Measurements from ENCODE around the gene SCGB2B2. TPM values are rescaled to one million over a fixed set of nuclear protein-coding genes. Genes with fewer than 3 reads are reported as not detected.
"Not testable (repeated sequence)": the region's sequence is repeated elsewhere in the genome, so short reads cannot be mapped to it uniquely, and the experiment has no call there.

The SCGB2B2 gene
- total RNA-seq, 3 donors from 2014 or later: 0.80 to 5.6 (median 0.98) TPM

DNA sequence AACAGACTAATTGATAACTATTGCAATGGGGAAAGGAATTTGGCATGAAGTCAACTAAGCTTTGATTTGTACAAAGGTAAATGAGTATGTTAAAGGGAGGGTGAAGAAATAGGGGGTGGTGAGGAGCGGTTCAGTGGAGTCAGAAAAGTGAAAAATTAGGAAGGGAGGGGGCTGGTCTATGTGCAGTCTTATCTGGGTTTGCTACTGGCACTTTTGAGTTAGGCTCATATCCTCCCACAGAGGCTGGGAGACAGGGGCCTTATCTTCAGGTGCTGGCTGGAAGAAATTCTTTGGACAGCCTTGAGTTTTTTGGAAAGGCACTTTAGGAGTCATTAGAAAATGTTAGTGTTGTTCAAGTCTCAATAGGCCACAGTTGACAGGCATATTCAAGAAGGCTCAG is 11.6 kb upstream of the SCGB2B2 start:
- TF ChIP-seq POLR2AphosphoS5 (IDR thresholded peaks at IDR 0.05) (no peak), POLR2A (IDR thresholded peaks at IDR 0.05) (no peak)
- TF ChIP-seq, protein P1, sequence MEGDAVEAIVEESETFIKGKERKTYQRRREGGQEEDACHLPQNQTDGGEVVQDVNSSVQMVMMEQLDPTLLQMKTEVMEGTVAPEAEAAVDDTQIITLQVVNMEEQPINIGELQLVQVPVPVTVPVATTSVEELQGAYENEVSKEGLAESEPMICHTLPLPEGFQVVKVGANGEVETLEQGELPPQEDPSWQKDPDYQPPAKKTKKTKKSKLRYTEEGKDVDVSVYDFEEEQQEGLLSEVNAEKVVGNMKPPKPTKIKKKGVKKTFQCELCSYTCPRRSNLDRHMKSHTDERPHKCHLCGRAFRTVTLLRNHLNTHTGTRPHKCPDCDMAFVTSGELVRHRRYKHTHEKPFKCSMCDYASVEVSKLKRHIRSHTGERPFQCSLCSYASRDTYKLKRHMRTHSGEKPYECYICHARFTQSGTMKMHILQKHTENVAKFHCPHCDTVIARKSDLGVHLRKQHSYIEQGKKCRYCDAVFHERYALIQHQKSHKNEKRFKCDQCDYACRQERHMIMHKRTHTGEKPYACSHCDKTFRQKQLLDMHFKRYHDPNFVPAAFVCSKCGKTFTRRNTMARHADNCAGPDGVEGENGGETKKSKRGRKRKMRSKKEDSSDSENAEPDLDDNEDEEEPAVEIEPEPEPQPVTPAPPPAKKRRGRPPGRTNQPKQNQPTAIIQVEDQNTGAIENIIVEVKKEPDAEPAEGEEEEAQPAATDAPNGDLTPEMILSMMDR (IDR thresholded peaks at IDR 0.05): no peak
- Histone ChIP-seq H3K36me3 (no peaks in the 10 kb centered on the region), H3K4me1 (no peaks in the 10 kb centered on the region), H3K9me3 (peaks cover 32 to 35% of the 10 kb centered on the region in 2 donors), H3K27me3 (no peaks in the 10 kb centered on the region), H3K27ac (no peak overlapping the region), H3K4me3 (no peak overlapping the region)
- intact Hi-C loops (cut with DNase I; ENCODE audit: low total_unique reads): no loop called here
- DNase-seq (ENCODE audit: low spot score in 2 of 2): no peak

GRCh38 chr19:34687348-34687747 is 10.4 kb upstream of the SCGB2B2 start:
- no peaks in the 10 kb centered on the region for H3K36me3 ChIP-seq
- peaks cover 32 to 48% of the 10 kb centered on the region in 2 donors for H3K9me3 ChIP-seq
- H3K4me1 ChIP-seq: no peaks in the 10 kb centered on the region
- no peak overlapping the region for H3K4me3 ChIP-seq
- H3K27ac ChIP-seq: no peak overlapping the region
- no peak for TF ChIP-seq POLR2A (IDR thresholded peaks at IDR 0.05)
- TF ChIP-seq POLR2AphosphoS5 (IDR thresholded peaks at IDR 0.05): no peak
- TF ChIP-seq, protein P1 (IDR thresholded peaks at IDR 0.05): no peak
- intact Hi-C loops (cut with DNase I; ENCODE audit: low total_unique reads): no loop called here
- no peak for DNase-seq (ENCODE audit: low spot score in 2 of 2)
- H3K27me3 ChIP-seq: no peaks in the 10 kb centered on the region

- Histone ChIP-seq H3K4me1 (no peaks in the 10 kb centered on the region), H3K27me3 (no peaks in the 10 kb centered on the region), H3K9me3 (peaks cover 38 to 57% of the 10 kb centered on the region in 2 donors), H3K27ac (no peak overlapping the region), H3K36me3 (peaks cover 2% of the 10 kb centered on the region), H3K4me3 (no peak overlapping the region)
- no peak for TF ChIP-seq POLR2AphosphoS5 (IDR thresholded peaks at IDR 0.05)
- TF ChIP-seq POLR2A (IDR thresholded peaks at IDR 0.05): no peak
- no peak for DNase-seq (ENCODE audit: low spot score in 2 of 2)
- intact Hi-C loops (cut with DNase I; ENCODE audit: low total_unique reads): no loop called here
Observed at GRCh38 chr19:34686455-34686854, 9.5 kb upstream of the SCGB2B2 start.

DNA sequence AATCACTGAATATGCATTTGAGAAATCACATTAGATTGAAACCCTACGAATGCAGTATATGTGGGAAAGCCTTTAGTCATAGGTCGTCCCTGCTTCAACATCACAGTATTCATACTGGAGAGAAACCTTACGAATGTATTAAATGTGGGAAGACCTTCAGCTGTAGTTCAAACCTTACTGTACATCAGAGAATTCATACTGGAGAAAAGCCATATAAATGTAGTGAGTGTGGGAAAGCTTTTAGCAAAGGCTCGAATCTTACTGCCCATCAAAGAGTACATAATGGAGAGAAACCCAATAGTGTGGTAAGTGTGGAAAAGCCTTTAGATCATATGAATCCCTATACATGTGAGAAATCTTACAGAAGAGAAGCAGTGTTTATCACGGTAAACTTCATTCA is 8.3 kb upstream of the SCGB2B2 start:
- DNase-seq (ENCODE audit: low spot score in 2 of 2); H3K4me1 ChIP-seq; H3K36me3 ChIP-seq; H3K27ac ChIP-seq; H3K4me3 ChIP-seq; intact Hi-C loops (cut with DNase I; ENCODE audit: low total_unique reads); H3K27me3 ChIP-seq: not testable (repeated sequence)
- H3K9me3 ChIP-seq: peaks cover 40 to 63% of the 10 kb centered on the region in 2 donors

DNA sequence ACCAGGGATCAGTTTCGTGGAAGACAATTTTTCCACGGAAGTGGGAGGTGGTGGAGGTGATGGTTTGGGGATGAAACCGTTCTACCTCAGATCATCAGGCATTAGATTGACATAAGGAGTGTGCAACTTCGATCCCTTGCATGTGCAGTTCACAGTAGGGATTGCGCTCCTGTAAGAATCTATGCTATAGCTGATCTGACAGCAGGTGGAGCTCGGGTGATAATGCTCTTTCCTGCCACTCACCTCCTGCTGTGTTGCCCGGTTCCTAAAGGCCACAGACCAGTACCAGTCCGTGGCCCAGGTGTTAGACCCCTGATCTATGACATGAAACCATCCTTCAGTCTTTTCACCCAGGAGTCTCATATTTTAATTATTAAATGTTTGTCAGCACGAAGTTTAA is 4.5 kb upstream of the SCGB2B2 start:
- Histone ChIP-seq H3K4me3 (peak overlapping the region in 1 of 3 donors; percentile 21), H3K27ac (no peak overlapping the region), H3K9me3 (peaks cover 41 to 65% of the 10 kb centered on the region in 2 donors), H3K36me3 (peaks cover 6% of the 10 kb centered on the region), H3K4me1 (peaks cover 0 to 7% of the 10 kb centered on the region in 2 donors), H3K27me3 (no peaks in the 10 kb centered on the region)
- no peak for DNase-seq (ENCODE audit: low spot score in 2 of 2)
- TF ChIP-seq POLR2A (IDR thresholded peaks at IDR 0.05): no peak
- TF ChIP-seq, protein P1 (IDR thresholded peaks at IDR 0.05): no peak
- TF ChIP-seq POLR2AphosphoS5 (IDR thresholded peaks at IDR 0.05): no peak
- intact Hi-C loops (cut with DNase I; ENCODE audit: low total_unique reads): no loop called here

- Histone ChIP-seq H3K4me3 (peak overlapping the region; percentile 71 to 82 (median 74)), H3K36me3 (peaks cover 6% of the 10 kb centered on the region), H3K27ac (peak overlapping the region in 1 of 2 donors; percentile 97), H3K27me3 (no peaks in the 10 kb centered on the region), H3K4me1 (peaks cover 0 to 7% of the 10 kb centered on the region in 2 donors), H3K9me3 (peaks cover 15 to 38% of the 10 kb centered on the region in 2 donors)
- TF ChIP-seq POLR2AphosphoS5 (IDR thresholded peaks at IDR 0.05) (no peak), POLR2A (IDR thresholded peaks at IDR 0.05) (no peak)
- TF ChIP-seq, protein P1 (IDR thresholded peaks at IDR 0.05): no peak
- DNase-seq (ENCODE audit: low spot score in 2 of 2): no peak
- intact Hi-C loops (cut with DNase I; ENCODE audit: low total_unique reads): no loop called here
Observed at GRCh38 chr19:34678421-34678820, 1.5 kb upstream of the SCGB2B2 start.
